ENCODE measurements around the gene LIPT1.
"Not testable (repeated sequence)": the region's sequence is repeated elsewhere in the genome, so short reads cannot be mapped to it uniquely, and the experiment has no call there.

The LIPT1 gene

GRCh38 chr2:99154643-99155536, at the start of gene LIPT1, which contains the start of gene TSGA10:
LIPT1 (plus strand) TSS chr2:99154967; CDS start chr2:99161958, 6,991 bp downstream.
TSGA10 (minus strand) TSS chr2:99154942; CDS start chr2:99109439, 45,503 bp downstream.
- DNase-seq, result peak; percentile 87

- DNase-seq, result no peak
Observed at GRCh38 chr2:99106913-99107312, 47.9 kb upstream of the LIPT1 start.

- DNase-seq, result no peak
Observed at GRCh38 chr2:99111236-99111635, 43.5 kb upstream of the LIPT1 start.

DNA sequence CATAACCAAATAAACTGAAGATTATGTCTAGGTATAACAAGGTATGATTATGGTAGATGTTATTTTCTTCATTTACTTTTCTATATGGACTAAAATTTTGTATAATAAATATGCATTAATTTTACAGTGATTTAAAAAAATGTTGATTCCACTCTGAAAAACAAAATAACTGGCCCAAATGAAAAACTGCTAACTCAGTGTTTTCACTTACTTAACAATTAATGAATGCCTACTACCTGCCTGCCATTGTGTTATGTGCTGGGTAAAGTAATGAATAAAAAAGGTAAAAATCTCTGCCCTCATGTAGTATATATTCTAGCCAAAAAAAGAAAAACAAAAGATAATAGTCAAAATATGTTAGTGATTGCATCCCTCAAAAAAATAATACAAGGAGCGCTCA, 42.8 kb upstream of the LIPT1 start:
- no peak for DNase-seq

DNA sequence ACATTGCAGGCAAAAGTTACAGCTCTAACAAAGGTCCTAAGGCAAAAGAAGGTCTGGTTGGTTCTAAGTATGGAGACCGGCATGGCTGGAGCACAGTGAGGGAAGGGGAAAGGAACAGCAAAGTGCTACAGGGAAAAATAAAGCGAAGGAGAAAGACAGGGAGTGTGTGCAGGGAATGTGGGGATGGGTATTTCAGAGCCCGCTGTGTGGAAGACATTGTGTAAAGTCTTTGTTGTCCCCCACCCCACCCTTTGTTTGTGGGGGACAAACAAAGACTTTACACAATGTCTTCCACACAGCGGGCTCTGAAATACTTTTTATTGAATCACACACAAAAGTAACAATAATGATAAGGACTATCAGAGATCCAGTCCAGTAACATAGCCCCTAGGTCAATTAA, 42.1 kb upstream of the LIPT1 start:
- no peak for DNase-seq

- no peak for DNase-seq
Observed at GRCh38 chr2:99127981-99128380, 26.8 kb upstream of the LIPT1 start.

- not testable (repeated sequence) for DNase-seq
Observed at GRCh38 chr2:99135044-99135556, 19.7 kb upstream of the LIPT1 start.

DNA sequence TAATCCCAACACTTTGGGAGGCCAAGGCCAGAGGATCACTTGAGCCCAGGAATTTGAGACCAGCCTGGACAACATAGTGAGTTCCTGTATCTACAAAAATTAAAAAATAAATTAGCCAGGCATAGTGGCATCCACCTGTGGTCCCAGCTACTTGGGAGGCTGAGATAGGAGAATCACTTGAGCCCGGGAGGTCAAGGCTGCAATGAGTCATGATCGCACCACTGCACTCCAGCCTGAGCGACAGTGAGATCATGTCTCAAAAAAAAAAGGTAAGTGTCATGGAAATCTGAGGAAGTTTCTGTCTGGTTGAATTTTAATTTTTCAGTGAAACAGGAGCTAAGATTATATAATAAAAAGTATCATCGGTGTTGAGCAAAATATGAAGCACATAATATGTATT, 15.8 kb upstream of the LIPT1 start:
- DNase-seq, result no peak

GRCh38 chr2:99140056-99140859, 14.5 kb upstream of the LIPT1 start:
- DNase-seq, result no peak

DNA sequence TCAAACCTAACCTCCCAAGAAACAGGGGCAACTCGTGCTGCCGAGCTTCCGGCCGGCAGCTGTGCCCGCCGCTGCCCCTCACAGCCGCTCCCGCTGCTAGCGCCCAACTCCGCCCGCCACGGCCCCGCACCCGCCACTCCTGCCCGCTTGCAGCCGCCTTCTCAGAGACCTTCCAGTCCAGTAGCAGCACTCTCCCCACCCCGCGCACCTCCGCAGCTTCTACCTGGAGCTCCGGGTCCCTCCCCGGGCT, 14.0 kb upstream of the LIPT1 start:
- no peak for DNase-seq

- peak; percentile 70 for DNase-seq
Observed at GRCh38 chr2:99141110-99142108, 13.4 kb upstream of the LIPT1 start, which contains the start of gene C2orf15. C2orf15 (plus strand) TSS chr2:99141707; CDS start chr2:99150559, 8,852 bp downstream.

GRCh38 chr2:99150706-99151105, 4.1 kb upstream of the LIPT1 start:
- no peak for DNase-seq

DNA sequence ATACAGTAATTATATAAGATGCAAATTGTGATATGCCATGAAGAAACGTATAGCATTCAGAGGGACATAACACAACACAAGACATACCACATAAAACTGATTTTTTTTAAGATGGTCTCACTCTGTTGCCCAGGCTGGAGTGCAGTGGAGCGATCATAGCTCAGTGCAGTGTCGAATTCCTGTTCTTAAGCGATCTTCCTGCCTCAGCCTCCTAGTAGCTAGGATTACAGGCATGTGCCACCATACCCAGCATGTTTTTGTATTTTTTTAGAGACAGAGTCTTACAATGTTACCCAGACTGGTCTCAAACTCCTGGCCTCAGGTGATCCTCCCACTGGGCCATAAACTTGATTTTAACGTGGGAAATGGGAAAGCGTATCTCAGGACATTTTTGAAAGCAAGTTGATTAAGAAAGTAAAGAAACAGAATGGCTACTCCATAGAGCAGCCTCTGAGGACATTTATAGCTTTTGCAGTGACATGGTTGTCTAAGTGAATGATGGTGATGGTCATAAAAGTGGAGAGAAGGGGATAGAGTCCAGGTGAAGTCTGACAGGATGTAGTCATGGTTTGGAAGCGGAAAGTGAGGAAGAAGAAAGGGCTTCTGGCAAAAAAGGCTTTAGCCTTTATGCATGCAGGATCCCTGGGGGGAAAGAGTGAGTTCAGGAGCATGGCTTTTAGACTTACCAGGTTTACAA, 2.4 kb upstream of the LIPT1 start:
- DNase-seq, result no peak

DNA sequence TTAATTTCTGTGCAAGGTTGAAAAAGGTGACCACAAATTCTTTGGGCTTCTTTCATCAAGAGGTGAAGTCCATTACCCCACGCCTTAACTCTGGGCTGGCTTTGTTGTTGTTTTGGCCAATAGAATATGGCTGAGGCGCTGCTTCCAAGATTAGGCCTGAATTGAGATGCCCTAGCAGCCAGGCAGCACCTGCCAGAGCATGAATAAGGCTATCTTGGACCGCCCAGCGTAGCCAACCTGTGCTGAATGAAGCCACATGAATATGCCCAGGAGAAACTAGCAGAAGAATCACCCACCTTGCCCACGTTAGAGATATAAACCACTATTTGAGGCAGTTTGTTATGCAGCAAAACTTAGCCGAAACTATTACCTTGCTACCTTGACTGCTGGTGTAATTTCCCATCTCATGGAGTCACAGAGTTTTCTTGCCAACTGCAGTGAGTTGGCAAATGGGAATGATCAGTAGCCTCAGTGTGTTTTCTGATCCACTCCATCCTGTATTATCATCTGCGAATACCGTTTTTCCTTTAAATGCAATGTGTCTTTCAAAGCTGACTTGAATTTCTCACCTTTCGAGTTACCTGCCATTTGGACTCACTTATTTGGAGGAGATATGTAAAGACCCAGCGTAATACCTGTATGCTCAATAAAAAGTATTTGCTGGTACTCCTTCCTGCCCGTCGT, 704 bp upstream of the LIPT1 start:
- DNase-seq, result no peak

DNA sequence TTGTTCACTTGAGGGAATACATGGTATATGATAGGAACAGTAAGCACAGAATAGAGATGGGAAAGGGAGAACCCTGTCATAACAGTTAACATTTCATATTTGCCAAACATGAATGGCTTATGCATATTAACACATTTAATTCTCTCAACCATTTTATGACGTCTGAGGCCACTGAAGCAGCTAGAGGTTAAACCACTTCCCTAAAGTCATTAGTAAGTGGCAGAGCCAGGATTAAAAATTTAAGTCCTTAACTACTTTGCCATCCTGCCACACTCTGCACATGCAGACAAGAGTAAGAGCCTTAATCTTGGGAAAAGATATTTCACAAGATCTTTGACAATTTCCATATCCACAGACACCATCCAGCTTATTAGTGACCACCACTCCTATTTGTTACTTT, 2.1 kb downstream of the LIPT1 start:
- DNase-seq, result no peak

DNA sequence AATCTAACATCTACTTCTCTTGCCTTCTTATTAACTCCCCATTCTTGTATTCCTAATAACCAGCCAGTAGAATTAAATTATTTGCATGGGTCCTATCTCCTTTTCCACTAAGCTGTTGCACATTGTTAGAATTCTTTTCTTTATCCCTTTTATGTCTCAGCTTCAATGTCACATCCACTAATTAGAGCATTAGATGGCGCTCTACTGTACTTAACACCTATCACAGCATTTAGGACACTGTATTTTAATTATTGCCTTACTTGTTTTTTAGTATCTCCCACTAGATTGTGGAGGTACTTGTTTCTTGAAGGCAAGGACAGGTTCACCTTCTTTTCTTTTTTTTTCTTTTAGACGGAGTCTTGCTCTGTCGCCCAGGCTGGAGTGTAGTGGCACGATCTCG, 3.8 kb downstream of the LIPT1 start:
- no peak for DNase-seq

DNA sequence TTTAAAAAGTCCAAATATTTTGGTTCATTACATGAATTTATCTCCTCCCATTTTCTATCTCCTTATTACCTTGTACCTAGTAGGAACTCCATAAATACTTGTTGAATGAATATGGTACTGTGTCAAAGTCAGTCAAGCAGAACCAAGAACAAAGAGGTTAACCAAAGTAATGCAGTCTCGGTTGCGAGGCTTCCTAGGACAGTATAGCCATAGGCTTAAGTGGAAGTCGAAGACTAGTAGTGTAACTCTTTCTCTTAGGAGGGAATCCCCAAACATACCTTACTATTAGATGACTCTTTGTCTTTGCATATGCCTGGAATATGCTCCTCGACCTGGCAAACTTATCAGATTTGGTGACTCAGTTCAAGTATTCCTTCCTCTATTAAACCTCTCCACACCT, 4.8 kb downstream of the LIPT1 start:
- no peak for DNase-seq

- DNase-seq, result no peak
Observed at GRCh38 chr2:99166218-99166617, 11.5 kb downstream of the LIPT1 start.

GRCh38 chr2:99169534-99169933, 14.8 kb downstream of the LIPT1 start:
- DNase-seq, result no peak

- no peak for DNase-seq
Observed at GRCh38 chr2:99171377-99172140, 16.8 kb downstream of the LIPT1 start.

All from KG1 (cell line).